Left ventricle myocardium superior (tissue), 1 donor: ENCODE results near the gene EIF2AK2. TPM values are rescaled to one million over a fixed set of nuclear protein-coding genes. Genes with fewer than 3 reads are reported as not detected.

Experiments
- ATAC-seq: fragments of 200-7000 bp; cut with Tn5 transposase; one replicate; pipeline ENCODE4 v1.9.1; 2020; ENCODE audit warnings: mild to moderate bottlenecking, moderate library complexity
- DNase-seq: peaks from one replicate; pipeline ENCODE4 v3.0.0-alpha.2; 2020
- intact Hi-C: fragments of 100-400 bp; cut with micrococcal nuclease; formaldehyde crosslinking; loops from one replicate; pipeline ENCODE4 v1.11.0; 2022
- total RNA-seq: library from RNA; stranded (reverse); fragmentation: NEBNext Ultra II Directional; extraction: Animal tissue kit (Norgen Biotek cat#: 25700); gene quantifications from one replicate; pipeline ENCODE4 v1.2.1, GENCODE V29; 2021
- donor health status: DM: no; HTN: yes; CAD: no; lungs with severe emphysema.

Gene EIF2AK2
- total RNA-seq, 1 donor from 2014 or later: 18.2 TPM

GRCh38 chr2:37110306-37111212 lies 46.2 kb downstream of the EIF2AK2 start:
- intact Hi-C loops: no loop called here
- ATAC-seq: no peak
- no peak for DNase-seq

GRCh38 chr2:37109523-37109922 lies 47.3 kb downstream of the EIF2AK2 start:
- intact Hi-C loops: no loop called here
- DNase-seq: no peak
- no peak for ATAC-seq

GRCh38 chr2:37105150-37105549 lies 51.6 kb downstream of the EIF2AK2 start:
- intact Hi-C loops: no loop called here
- ATAC-seq (no peak), DNase-seq (no peak)

- intact Hi-C loops: no loop called here
- DNase-seq (no peak), ATAC-seq (no peak)
Observed at GRCh38 chr2:37104178-37104577, 52.6 kb downstream of the EIF2AK2 start.

GRCh38 chr2:37102588-37102987 lies 54.2 kb downstream of the EIF2AK2 start:
- ATAC-seq (no peak), DNase-seq (no peak)
- intact Hi-C loops: no loop called here

GRCh38 chr2:37100054-37100453 lies 56.7 kb downstream of the EIF2AK2 start:
- DNase-seq (no peak), ATAC-seq (no peak)
- intact Hi-C loops: no loop called here

GRCh38 chr2:37098416-37099118 lies 58.2 kb downstream of the EIF2AK2 start:
- intact Hi-C loops: no loop called here
- no peak for DNase-seq

GRCh38 chr2:37096568-37096967 lies 60.2 kb downstream of the EIF2AK2 start:
- ATAC-seq: no peak
- DNase-seq: no peak

More at GRCh38 chr2:37098416-37099118, 58.2 kb downstream of the EIF2AK2 start:
- no peak for ATAC-seq

GRCh38 chr2:37091873-37092272 lies 64.9 kb downstream of the EIF2AK2 start:
- DNase-seq: no peak
- intact Hi-C loops: no loop called here
- no peak for ATAC-seq

More at GRCh38 chr2:37096568-37096967, 60.2 kb downstream of the EIF2AK2 start:
- intact Hi-C loops: no loop called here

- intact Hi-C loops: no loop called here
- no peak for ATAC-seq
- no peak for DNase-seq
Observed at GRCh38 chr2:37090019-37090477, 66.7 kb downstream of the EIF2AK2 start.

GRCh38 chr2:37085731-37086147 lies 71.0 kb downstream of the EIF2AK2 start:
- ATAC-seq: no peak
- DNase-seq: no peak
- intact Hi-C loops: no loop called here

GRCh38 chr2:37084797-37085196 lies 72.0 kb downstream of the EIF2AK2 start:
- ATAC-seq (no peak), DNase-seq (no peak)
- intact Hi-C loops: no loop called here

- DNase-seq: peak; percentile 96
- intact Hi-C loops: no loop called here
- peak; percentile 99 for ATAC-seq
Observed at GRCh38 chr2:37083873-37084794, 72.6 kb downstream of the EIF2AK2 start, which contains the start of the genes GPATCH11 and HEATR5B. GPATCH11 (plus strand) TSS chr2:37084518; CDS start chr2:37088382, 3,864 bp downstream. HEATR5B (minus strand) TSS chr2:37084372; CDS start chr2:37083414, 958 bp downstream.

GRCh38 chr2:37080689-37081088 lies 76.1 kb downstream of the EIF2AK2 start:
- ATAC-seq (no peak), DNase-seq (no peak)
- intact Hi-C loops: no loop called here

GRCh38 chr2:37080266-37080665 lies 76.5 kb downstream of the EIF2AK2 start:
- intact Hi-C loops: no loop called here
- DNase-seq: no peak
- ATAC-seq: no peak

GRCh38 chr2:37070931-37071330 lies 85.8 kb downstream of the EIF2AK2 start:
- ATAC-seq: no peak
- no peak for DNase-seq
- intact Hi-C loops: no loop called here

GRCh38 chr2:37068686-37069085 lies 88.1 kb downstream of the EIF2AK2 start:
- intact Hi-C loops: no loop called here
- no peak for ATAC-seq
- DNase-seq: no peak

GRCh38 chr2:37061776-37062175 lies 95.0 kb downstream of the EIF2AK2 start:
- intact Hi-C loops: no loop called here
- DNase-seq: no peak
- peak; percentile 78 for ATAC-seq
